HepG2 (cell line): Measurements from ENCODE around the gene BCO2. TPM values are rescaled to one million over a fixed set of nuclear protein-coding genes. Genes with fewer than 3 reads are reported as not detected.

Source experiments
- ATAC-seq: fragments of 200-7000 bp; cut with Tn5 transposase; 3 replicates; pipeline ENCODE4 v1.9.1; 2020; ENCODE audit warnings: mild to moderate bottlenecking, moderate library complexity
- BruUV-seq: library from RNA; stranded (reverse); fragments of 400-500 nt; replicated peaks from 2 replicates; lab custom pipeline; 2021; lab: Mats Ljungman, UMichigan
- CTCF ChIA-PET: fragments of 300-600 bp; formaldehyde crosslinking; extraction: SDS; loops from one replicate; lab custom pipeline; 2021; ENCODE audit warnings: low total read pairs, inconsistent platforms, low intra/inter-chr PET ratio; lab: Yijun Ruan, JAX
- POLR2A ChIA-PET: fragments of 350-600 bp; sonication (Branson Sonifier 250); formaldehyde crosslinking; loops from one replicate; lab custom pipeline; 2020; ENCODE audit warnings: antibody characterized with exemption, inconsistent platforms; lab: Yijun Ruan, JAX
- DNase-seq: peaks from one replicate; pipeline ENCODE4 v3.0.0-alpha.2; 2015; ENCODE audit warnings: low spot score
- FAIRE-seq: peaks from 3 replicates; lab custom pipeline; 2011; peaks lifted over from hg19 to GRCh38; lab: Jason Lieb, UNC
- H2AFZ ChIP-seq: one replicate; pipeline ENCODE4 v1.6.1; 2011; ENCODE audit warnings: low read length, inconsistent platforms
- H3K27ac ChIP-seq: fragments of 300-600 bp; 3 replicates; pipeline ENCODE4 v1.8.0; 2011; ENCODE audit warnings: mixed run types, mild to moderate bottlenecking, mixed read lengths, low read length, inconsistent platforms; ENCODE audit not compliant: insufficient read depth; ENCODE audit errors: extremely low read length
- H3K27me3 ChIP-seq, 2 experiments: fragments of 200-600 bp in 1 of 2; 2 replicates in 1 of 2; 3 replicates in 1 of 2; pipeline versions ENCODE4 v1.6.0 to v1.8.0; 2011; ENCODE audit warnings: low read length in 2 of 2, mild to moderate bottlenecking in 2 of 2, moderate library complexity in 2 of 2, inconsistent platforms in 1 of 2; ENCODE audit not compliant: insufficient read depth in 2 of 2, control insufficient read depth in 1 of 2
- H3K36me3 ChIP-seq, 2 experiments: fragments of 200-600 bp in 1 of 2; replicated peaks in 1 of 2; 2 replicates in 1 of 2; 3 replicates in 1 of 2; pipeline versions ENCODE4 v1.5.1 to v1.8.0; 2011; ENCODE audit warnings: low read length in 2 of 2, inconsistent platforms in 1 of 2; ENCODE audit not compliant: insufficient read depth in 2 of 2, control insufficient read depth in 1 of 2
- H3K4me1 ChIP-seq: 2 replicates; pipeline ENCODE4 v1.5.1; 2012; ENCODE audit warnings: low read length, inconsistent platforms; ENCODE audit not compliant: insufficient read depth
- H3K4me2 ChIP-seq: 2 replicates; pipeline ENCODE4 v1.6.0; 2011; ENCODE audit warnings: low read depth, low read length, inconsistent platforms
- H3K4me3 ChIP-seq, 3 experiments: fragments of 200-600 bp in 1 of 3; sonication (generic), shearing (Covaris generic) in 1 of 3; replicated peaks in 1 of 3; 2 replicates each; pipeline ENCODE4 v1.5.1; 2011 to 2016; ENCODE audit warnings: low read length in 3 of 3, inconsistent platforms in 2 of 3, low read depth in 2 of 3, mild to moderate bottlenecking in 2 of 3, control low read depth in 1 of 3, mixed read lengths in 1 of 3; ENCODE audit not compliant: insufficient read depth in 1 of 3
- H3K79me2 ChIP-seq: one replicate; pipeline ENCODE4 v1.6.1; 2011; ENCODE audit warnings: low read length, inconsistent platforms; ENCODE audit not compliant: insufficient read depth
- H3K9ac ChIP-seq: 2 replicates; pipeline ENCODE4 v1.6.0; 2011; ENCODE audit warnings: mild to moderate bottlenecking, low read depth, low read length, inconsistent platforms; ENCODE audit not compliant: insufficient read depth
- H3K9me3 ChIP-seq: 2 replicates; pipeline ENCODE4 v1.5.1; 2012; ENCODE audit warnings: mild to moderate bottlenecking, low read length
- H4K20me1 ChIP-seq: 2 replicates; pipeline ENCODE4 v1.6.0; 2011; ENCODE audit warnings: inconsistent platforms, mild to moderate bottlenecking, low read length, moderate library complexity; ENCODE audit not compliant: insufficient read depth
- ASH2L ChIP-seq: fragments of 300-600, 200-600 bp; sonication (generic); IDR thresholded peaks from 2 replicates; pipeline ENCODE4 v1.7.0; 2017; ENCODE audit warnings: low read depth, mild to moderate bottlenecking, moderate library complexity, mixed read lengths, low read length; ENCODE audit not compliant: insufficient read length
- CENPX ChIP-seq: sonication (generic); formaldehyde crosslinking; IDR thresholded peaks from 2 replicates; pipeline ENCODE4 v1.9.0; 2021; ENCODE audit warnings: mild to moderate bottlenecking, missing genetic modification reagents, moderate library complexity
- IKZF4 ChIP-seq: sonication (generic); formaldehyde crosslinking; IDR thresholded peaks from 2 replicates; pipeline ENCODE4 v1.5.1; 2020; ENCODE audit warnings: borderline replicate concordance, mild to moderate bottlenecking, low read depth, missing genetic modification reagents; ENCODE audit errors: not compliant biosample characterization
- KDM5A ChIP-seq: fragments of 200-600 bp; sonication (generic); IDR thresholded peaks from 2 replicates; pipeline ENCODE4 v1.7.0; 2018; ENCODE audit warnings: antibody characterized with exemption, mild to moderate bottlenecking, low read length, borderline replicate concordance
- POLR2G ChIP-seq: fragments of 200-400 bp; formaldehyde crosslinking; IDR thresholded peaks from 2 replicates; pipeline ENCODE4 v1.6.1; 2018; ENCODE audit warnings: mild to moderate bottlenecking, low read depth, low read length, moderate library complexity
- ZFP37 ChIP-seq: sonication (generic); formaldehyde crosslinking; IDR thresholded peaks from 2 replicates; pipeline ENCODE4 v1.4.0; 2020; ENCODE audit warnings: missing genetic modification reagents, borderline replicate concordance
- ZFP90 ChIP-seq: sonication (generic); formaldehyde crosslinking; IDR thresholded peaks from 2 replicates; pipeline ENCODE4 v1.8.0; 2022; ENCODE audit warnings: missing genetic modification reagents, mild to moderate bottlenecking, inconsistent platforms, borderline replicate concordance
- ZNF264 ChIP-seq: sonication (generic); formaldehyde crosslinking; IDR thresholded peaks from 2 replicates; pipeline ENCODE4 v1.4.0; 2020; ENCODE audit warnings: missing genetic modification reagents
- ZNF329 ChIP-seq: sonication (generic); formaldehyde crosslinking; IDR thresholded peaks from 2 replicates; pipeline ENCODE4 v1.9.0; 2021; ENCODE audit warnings: low read depth, mild to moderate bottlenecking, missing genetic modification reagents
- ZNF44 ChIP-seq: sonication (generic); formaldehyde crosslinking; IDR thresholded peaks from 2 replicates; pipeline ENCODE4 v1.5.1; 2020; ENCODE audit warnings: mild to moderate bottlenecking, missing genetic modification reagents
- ZNF580 ChIP-seq: IDR thresholded peaks from 2 replicates; pipeline ENCODE4 v1.6.1; 2016; ENCODE audit warnings: low read depth, borderline replicate concordance
- WGBS: methylation state at CpG from one replicate; pipeline ENCODE4 v1.1.6; 2017; ENCODE audit warnings: low lambda C conversion rate; 5-methylcytosine and 5-hydroxymethylcytosine counted together
- in situ Hi-C: cut with HindIII; loops from 2 replicates; pipeline ENCODE4 v1.10.0; 2017; ENCODE audit warnings: low pct_unique_long_range_greater_than_20kb; ENCODE audit not compliant: extremely low pct_ligation_motif_present
- intact Hi-C: fragments of 100-400 bp; cut with micrococcal nuclease; formaldehyde crosslinking; loops from one replicate; pipeline ENCODE4 v1.10.0; 2022; ENCODE audit not compliant: unreplicated experiment
- polyA plus RNA-seq, 8 experiments: library from polyadenylated mRNA; depleted of rRNA in 3 of 8; stranded (reverse) in 7 of 8; unstranded in 1 of 8; fragments of >200 nt; fragmentation: Illumina TruSeq in 4 of 8; extraction: Trizol in 4 of 8; gene quantifications; 2 replicates each; pipeline versions ENCODE4 v1.2.1 to v1.2.3, GENCODE V29; 2011 to 2016; ENCODE audit warnings: low read depth in 4 of 8, missing spikeins in 1 of 8, mixed read lengths in 1 of 8; ENCODE audit not compliant: insufficient read depth in 1 of 8
- total RNA-seq, 5 experiments: library from RNA; depleted of rRNA; stranded (reverse); fragments of >200 nt; fragmentation: Illumina TruSeq; extraction: Trizol; gene quantifications; 2 replicates each; pipeline ENCODE4 v1.2.3, GENCODE V29; 2016; ENCODE audit warnings: low read depth in 1 of 5
- TF ChIP-seq, protein P1 (sequence below): sonication (generic); formaldehyde crosslinking; IDR thresholded peaks from 2 replicates; pipeline ENCODE4 v1.8.1; 2023; ENCODE audit warnings: mild to moderate bottlenecking, moderate library complexity, missing genetic modification reagents
- TF ChIP-seq, protein P2 (sequence below): sonication (generic); formaldehyde crosslinking; IDR thresholded peaks from 2 replicates; pipeline ENCODE4 v1.8.1; 2022; ENCODE audit warnings: low read depth, mild to moderate bottlenecking, missing genetic modification reagents
- TF ChIP-seq, protein P3 (sequence below): sonication (generic); formaldehyde crosslinking; conservative IDR thresholded peaks from 2 replicates; pipeline ENCODE4 v1.4.0; 2020; ENCODE audit warnings: missing genetic modification reagents

The BCO2 gene
- total and polyA plus RNA-seq, 2 of the 13 experiments (the other 11 are each of a cell fraction or from before 2014, with no cell fraction given): 0.38 to 0.58 TPM

DNA sequence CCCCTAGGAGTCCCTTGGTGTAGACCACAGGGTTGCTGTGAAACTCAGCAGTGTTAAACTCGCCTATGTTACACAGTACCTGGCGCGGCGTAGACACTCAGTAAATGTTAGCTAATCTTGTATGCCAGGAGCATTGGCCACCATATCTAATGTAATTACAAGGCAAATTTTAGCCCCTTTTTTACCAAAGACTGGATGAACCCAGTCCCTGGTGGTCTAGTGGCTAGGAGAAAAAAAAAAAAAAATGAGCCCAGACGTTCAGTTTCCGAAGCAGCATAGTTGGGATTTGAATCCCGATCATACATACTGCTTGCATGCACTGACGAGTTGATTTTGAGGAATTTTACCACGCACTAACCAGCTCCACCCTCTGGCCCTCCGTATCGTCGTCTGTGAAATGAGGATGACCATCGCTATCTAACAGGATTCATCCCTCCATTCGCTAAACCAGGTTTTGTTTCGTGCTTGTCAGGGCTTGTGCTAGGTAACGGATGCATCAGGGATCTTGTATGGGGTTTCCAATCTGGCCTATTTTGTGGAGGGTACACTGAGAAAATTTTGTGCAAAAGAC is 51.6 kb downstream of the BCO2 start:
- no TSS peak for BruUV-seq
- 9% methylated on average over 16 of the region's 16 CpGs for WGBS
- Histone ChIP-seq H4K20me1 (no peaks in the 10 kb centered on the region), H3K4me2 (peak overlapping the region; percentile 89), H3K36me3 (peaks cover 1 to 26% of the 10 kb centered on the region in 2 experiments; a peak in 3 of 5 replicates), H3K79me2 (peaks cover 18% of the 10 kb centered on the region)
- intact Hi-C loops: loop anchor here (10.0 kb wide), 1 partner anchor 568 kb away; no protein-coding TSS in a partner anchor
- in situ Hi-C loops: loop anchor here (10.0 kb wide), 1 partner anchor 228 kb away; no protein-coding TSS in a partner anchor
- 0 out of 2 replicates have a peak, but pooled peaks have one; percentile 11 for TF ChIP-seq ZFP37 (CRISPR knock-in tag)
- TF ChIP-seq CENPX (CRISPR knock-in tag): no peak
- TF ChIP-seq, protein P1, sequence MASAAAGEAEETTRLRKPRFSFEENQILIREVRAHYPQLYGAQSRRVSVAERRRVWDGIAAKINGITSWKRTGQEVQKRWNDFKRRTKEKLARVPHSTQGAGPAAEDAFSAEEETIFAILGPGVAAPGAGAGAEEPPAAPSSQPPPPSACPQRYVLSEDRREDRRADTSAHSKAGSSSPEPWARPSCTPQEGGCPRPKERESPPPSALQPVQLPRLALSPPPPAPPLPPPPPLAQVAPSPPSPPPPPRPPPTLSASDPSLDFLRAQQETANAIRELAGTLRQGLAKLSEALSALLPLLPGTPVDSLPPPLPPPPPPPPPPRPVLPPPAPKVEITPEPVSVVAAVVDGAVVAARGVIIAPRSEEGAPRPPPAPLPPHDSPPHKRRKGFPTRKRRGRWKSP (CRISPR knock-in tag): 0 out of 2 replicates have a peak, but pooled peaks have one; percentile 7
- TF ChIP-seq ZNF329 (CRISPR knock-in tag): no peak
- TF ChIP-seq POLR2G: no peak
- peak; percentile 64; the same call in 1 of the 2 replicates for TF ChIP-seq KDM5A
- peak; percentile 13 for TF ChIP-seq IKZF4 (CRISPR knock-in tag)
- TF ChIP-seq, protein P2, sequence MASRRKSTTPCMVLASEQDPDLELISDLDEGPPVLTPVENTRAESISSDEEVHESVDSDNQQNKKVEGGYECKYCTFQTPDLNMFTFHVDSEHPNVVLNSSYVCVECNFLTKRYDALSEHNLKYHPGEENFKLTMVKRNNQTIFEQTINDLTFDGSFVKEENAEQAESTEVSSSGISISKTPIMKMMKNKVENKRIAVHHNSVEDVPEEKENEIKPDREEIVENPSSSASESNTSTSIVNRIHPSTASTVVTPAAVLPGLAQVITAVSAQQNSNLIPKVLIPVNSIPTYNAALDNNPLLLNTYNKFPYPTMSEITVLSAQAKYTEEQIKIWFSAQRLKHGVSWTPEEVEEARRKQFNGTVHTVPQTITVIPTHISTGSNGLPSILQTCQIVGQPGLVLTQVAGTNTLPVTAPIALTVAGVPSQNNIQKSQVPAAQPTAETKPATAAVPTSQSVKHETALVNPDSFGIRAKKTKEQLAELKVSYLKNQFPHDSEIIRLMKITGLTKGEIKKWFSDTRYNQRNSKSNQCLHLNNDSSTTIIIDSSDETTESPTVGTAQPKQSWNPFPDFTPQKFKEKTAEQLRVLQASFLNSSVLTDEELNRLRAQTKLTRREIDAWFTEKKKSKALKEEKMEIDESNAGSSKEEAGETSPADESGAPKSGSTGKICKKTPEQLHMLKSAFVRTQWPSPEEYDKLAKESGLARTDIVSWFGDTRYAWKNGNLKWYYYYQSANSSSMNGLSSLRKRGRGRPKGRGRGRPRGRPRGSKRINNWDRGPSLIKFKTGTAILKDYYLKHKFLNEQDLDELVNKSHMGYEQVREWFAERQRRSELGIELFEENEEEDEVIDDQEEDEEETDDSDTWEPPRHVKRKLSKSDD (CRISPR knock-in tag): 0 out of 2 replicates have a peak, but pooled peaks have one; percentile 19
- TF ChIP-seq, protein P3, sequence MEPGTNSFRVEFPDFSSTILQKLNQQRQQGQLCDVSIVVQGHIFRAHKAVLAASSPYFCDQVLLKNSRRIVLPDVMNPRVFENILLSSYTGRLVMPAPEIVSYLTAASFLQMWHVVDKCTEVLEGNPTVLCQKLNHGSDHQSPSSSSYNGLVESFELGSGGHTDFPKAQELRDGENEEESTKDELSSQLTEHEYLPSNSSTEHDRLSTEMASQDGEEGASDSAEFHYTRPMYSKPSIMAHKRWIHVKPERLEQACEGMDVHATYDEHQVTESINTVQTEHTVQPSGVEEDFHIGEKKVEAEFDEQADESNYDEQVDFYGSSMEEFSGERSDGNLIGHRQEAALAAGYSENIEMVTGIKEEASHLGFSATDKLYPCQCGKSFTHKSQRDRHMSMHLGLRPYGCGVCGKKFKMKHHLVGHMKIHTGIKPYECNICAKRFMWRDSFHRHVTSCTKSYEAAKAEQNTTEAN (CRISPR knock-in tag): 0 out of 2 replicates have a peak, but pooled peaks have one; percentile 7
- TF ChIP-seq ZNF44 (CRISPR knock-in tag): 0 out of 2 replicates have a peak, but pooled peaks have one; percentile 41
- TF ChIP-seq ZFP90: 0 out of 2 replicates have a peak, but pooled peaks have one; percentile 19
- 0 out of 2 replicates have a peak, but pooled peaks have one; percentile 15 for TF ChIP-seq ZNF264 (CRISPR knock-in tag)
- peak; percentile 4 for TF ChIP-seq ASH2L
- no peak for TF ChIP-seq ZNF580 (CRISPR knock-in tag)
- TF ChIP-seq, all 625 proteins: peak for 10
- no peak for FAIRE-seq
- ChIA-PET CTCF (interaction anchor here (1.4 kb wide), 1 partner anchor 54 kb away, joined by 4 read pairs; no protein-coding TSS in a partner anchor), POLR2A (no interaction called here)
- Histone ChIP-seq H3K9me3 (no peaks in the 10 kb centered on the region), H2AFZ (no peak overlapping the region), H3K27ac (peak overlapping the region; percentile 94), H3K4me1 (peaks cover 74% of the 10 kb centered on the region), H3K4me3 (peak overlapping the region; percentile 71 to 94 (median 89)), H3K9ac (peak overlapping the region; percentile 87), H3K27me3 (no peaks in the 10 kb centered on the region; a peak in 1 of 5 replicates)
- ATAC-seq: peak; percentile 58
- DNase-seq: no peak
